Upper lobe of left lung (tissue), 6 donors: ENCODE measurements around the gene TMEM62. TPM values are rescaled to one million over a fixed set of nuclear protein-coding genes. Genes with fewer than 3 reads are reported as not detected.

Experiments used
- ATAC-seq, 2 donors: fragments of 200-7000 bp; cut with Tn5 transposase; one replicate each; pipeline ENCODE4 v1.9.1; 2022; ENCODE audit warnings: mild to moderate bottlenecking in 2 of 2, moderate library complexity in 2 of 2; ENCODE audit not compliant: low FRiP score in 2 of 2
- DNase-seq, 2 donors: peaks; one replicate each; pipeline ENCODE4 v3.0.0-alpha.2; 2019 to 2020
- H3K27ac ChIP-seq, 4 donors: fragments of 200-600 bp; sonication (generic); one replicate each; pipeline ENCODE4 v1.5.1; 2016 to 2019
- H3K27me3 ChIP-seq, 4 donors: fragments of 200-600 bp; sonication (generic); one replicate each; pipeline ENCODE4 v1.5.1; 2017 to 2019
- H3K36me3 ChIP-seq, 4 donors: fragments of 200-600 bp; sonication (generic); one replicate each; pipeline ENCODE4 v1.5.1; 2016 to 2019
- H3K4me1 ChIP-seq, 4 donors: fragments of 200-600 bp; sonication (generic); one replicate each; pipeline ENCODE4 v1.5.1; 2018 to 2019
- H3K4me3 ChIP-seq, 4 donors: fragments of 200-600 bp; sonication (generic); one replicate each; pipeline ENCODE4 v1.5.1; 2017 to 2019; ENCODE audit warnings: mild to moderate bottlenecking in 2 of 4, moderate library complexity in 1 of 4
- H3K9me3 ChIP-seq, 4 donors: fragments of 200-600 bp; sonication (generic); one replicate each; pipeline ENCODE4 v1.5.1; 2018 to 2019
- EP300 ChIP-seq, 4 donors: sonication (generic); formaldehyde crosslinking; IDR thresholded peaks; one replicate each; pipeline ENCODE4 v1.5.1; 2017; ENCODE audit warnings: antibody characterized with exemption in 4 of 4, control low read depth in 2 of 4
- POLR2A ChIP-seq, 4 donors: fragments of 450-650 bp; IDR thresholded peaks; one replicate each; pipeline ENCODE4 v1.5.1; 2016 to 2017; ENCODE audit warnings: antibody characterized with exemption in 4 of 4, mild to moderate bottlenecking in 2 of 4
- POLR2AphosphoS5 ChIP-seq, 2 donors: sonication (generic); formaldehyde crosslinking; IDR thresholded peaks; one replicate each; pipeline ENCODE4 v1.5.1; 2017; ENCODE audit warnings: antibody characterized with exemption in 2 of 2
- WGBS, 2 donors: methylation state at CpG; one replicate each; pipeline ENCODE4 v1.1.5; 2017 to 2018; 5-methylcytosine and 5-hydroxymethylcytosine counted together
- total RNA-seq, 6 donors: library from RNA; depleted of rRNA in 4 of 6; stranded (reverse); fragments of >200 nt in 4 of 6; gene quantifications; one replicate each; pipeline versions ENCODE4 v1.1.0 to v1.2.1, GENCODE V29; 2016 to 2021
- TF ChIP-seq, protein P1 (sequence below), 6 experiments: fragments of 450-650 bp in 4 of 6; fragments of 200-600 bp in 2 of 6; sonication (generic) in 2 of 6; IDR thresholded peaks; one replicate each; pipeline ENCODE4 v1.5.1; 2016 to 2019; ENCODE audit warnings: antibody characterized with exemption in 6 of 6
- donor health status: DM: no; HTN: no; CAD: no; lungs with moderate emphysema.
- donor health status: DM: no; HTN: yes; CAD: no; lungs with severe emphysema.

TMEM62 gene
- total RNA-seq, 6 donors from 2014 or later, result 20.9 to 45.1 (median 25.1) TPM

DNA sequence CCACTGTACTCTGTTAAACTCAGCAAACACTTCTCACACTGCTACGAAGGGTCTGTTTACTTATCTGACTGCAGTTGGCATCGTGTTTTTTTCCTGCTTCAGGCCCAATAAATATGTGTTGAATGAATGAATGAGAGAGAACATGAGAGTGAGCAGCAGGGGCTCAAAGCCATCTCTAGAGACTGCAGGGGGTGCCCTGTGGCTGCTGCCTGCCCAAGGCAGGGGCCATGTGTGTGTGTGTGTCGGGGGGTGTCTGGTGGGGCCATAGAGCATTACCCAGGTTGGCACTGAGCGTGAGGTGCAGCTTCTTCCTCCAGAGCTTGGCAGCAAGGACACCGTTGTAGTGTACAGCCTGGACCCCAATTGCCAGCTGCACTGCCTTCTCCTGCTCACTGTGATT is 72.7 kb downstream of the TMEM62 start:
- no peak for TF ChIP-seq POLR2A (IDR thresholded peaks at IDR 0.05)
- no peak for TF ChIP-seq EP300 (IDR thresholded peaks at IDR 0.05)
- TF ChIP-seq, protein P1, sequence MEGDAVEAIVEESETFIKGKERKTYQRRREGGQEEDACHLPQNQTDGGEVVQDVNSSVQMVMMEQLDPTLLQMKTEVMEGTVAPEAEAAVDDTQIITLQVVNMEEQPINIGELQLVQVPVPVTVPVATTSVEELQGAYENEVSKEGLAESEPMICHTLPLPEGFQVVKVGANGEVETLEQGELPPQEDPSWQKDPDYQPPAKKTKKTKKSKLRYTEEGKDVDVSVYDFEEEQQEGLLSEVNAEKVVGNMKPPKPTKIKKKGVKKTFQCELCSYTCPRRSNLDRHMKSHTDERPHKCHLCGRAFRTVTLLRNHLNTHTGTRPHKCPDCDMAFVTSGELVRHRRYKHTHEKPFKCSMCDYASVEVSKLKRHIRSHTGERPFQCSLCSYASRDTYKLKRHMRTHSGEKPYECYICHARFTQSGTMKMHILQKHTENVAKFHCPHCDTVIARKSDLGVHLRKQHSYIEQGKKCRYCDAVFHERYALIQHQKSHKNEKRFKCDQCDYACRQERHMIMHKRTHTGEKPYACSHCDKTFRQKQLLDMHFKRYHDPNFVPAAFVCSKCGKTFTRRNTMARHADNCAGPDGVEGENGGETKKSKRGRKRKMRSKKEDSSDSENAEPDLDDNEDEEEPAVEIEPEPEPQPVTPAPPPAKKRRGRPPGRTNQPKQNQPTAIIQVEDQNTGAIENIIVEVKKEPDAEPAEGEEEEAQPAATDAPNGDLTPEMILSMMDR (IDR thresholded peaks at IDR 0.05), result no peak
- no peak for TF ChIP-seq POLR2AphosphoS5 (IDR thresholded peaks at IDR 0.05)
- DNase-seq (no peak), ATAC-seq (no peak)
- H3K4me3 ChIP-seq, result no peak overlapping the region
- H3K27me3 ChIP-seq, result peaks cover 0 to 5% (median 0%) of the 10 kb centered on the region in 4 donors
- no peaks in the 10 kb centered on the region for H3K36me3 ChIP-seq
- H3K27ac ChIP-seq, result no peak overlapping the region
- 59 to 80% methylated on average over 2 to 5 of the region's 5 CpGs for WGBS, 2 donors
- H3K4me1 ChIP-seq, result no peaks in the 10 kb centered on the region
- no peaks in the 10 kb centered on the region for H3K9me3 ChIP-seq

DNA sequence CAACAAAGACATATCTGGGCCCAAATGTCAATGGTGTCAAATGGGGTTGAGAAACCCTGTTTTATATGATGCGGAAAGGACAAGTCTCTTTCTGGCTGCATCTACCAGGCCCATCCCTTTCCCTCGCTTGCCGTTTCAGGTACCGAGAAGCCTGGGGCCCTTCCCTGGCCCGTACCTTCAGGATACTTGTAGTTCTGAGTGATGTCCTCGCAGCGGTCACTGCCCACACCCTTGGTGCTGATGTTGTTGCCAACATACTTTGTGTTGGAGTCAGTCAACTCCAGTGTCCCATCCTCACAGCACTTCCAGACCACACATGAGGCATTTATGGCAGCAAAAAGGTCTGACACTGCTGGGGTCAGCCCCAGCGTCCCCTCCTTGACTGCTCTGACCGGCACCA is 73.6 kb downstream of the TMEM62 start:
- Histone ChIP-seq H3K36me3 (no peaks in the 10 kb centered on the region), H3K27me3 (peaks cover 0 to 5% (median 0%) of the 10 kb centered on the region in 4 donors), H3K9me3 (no peaks in the 10 kb centered on the region), H3K27ac (no peak overlapping the region), H3K4me1 (no peaks in the 10 kb centered on the region), H3K4me3 (no peak overlapping the region)
- 91 to 94% methylated on average over 9 of the region's 9 CpGs for WGBS, 2 donors
- no peak for DNase-seq
- TF ChIP-seq, protein P1 (IDR thresholded peaks at IDR 0.05), result no peak
- no peak for TF ChIP-seq EP300 (IDR thresholded peaks at IDR 0.05)
- no peak for TF ChIP-seq POLR2A (IDR thresholded peaks at IDR 0.05)
- TF ChIP-seq POLR2AphosphoS5 (IDR thresholded peaks at IDR 0.05), result no peak
- no peak for ATAC-seq

DNA sequence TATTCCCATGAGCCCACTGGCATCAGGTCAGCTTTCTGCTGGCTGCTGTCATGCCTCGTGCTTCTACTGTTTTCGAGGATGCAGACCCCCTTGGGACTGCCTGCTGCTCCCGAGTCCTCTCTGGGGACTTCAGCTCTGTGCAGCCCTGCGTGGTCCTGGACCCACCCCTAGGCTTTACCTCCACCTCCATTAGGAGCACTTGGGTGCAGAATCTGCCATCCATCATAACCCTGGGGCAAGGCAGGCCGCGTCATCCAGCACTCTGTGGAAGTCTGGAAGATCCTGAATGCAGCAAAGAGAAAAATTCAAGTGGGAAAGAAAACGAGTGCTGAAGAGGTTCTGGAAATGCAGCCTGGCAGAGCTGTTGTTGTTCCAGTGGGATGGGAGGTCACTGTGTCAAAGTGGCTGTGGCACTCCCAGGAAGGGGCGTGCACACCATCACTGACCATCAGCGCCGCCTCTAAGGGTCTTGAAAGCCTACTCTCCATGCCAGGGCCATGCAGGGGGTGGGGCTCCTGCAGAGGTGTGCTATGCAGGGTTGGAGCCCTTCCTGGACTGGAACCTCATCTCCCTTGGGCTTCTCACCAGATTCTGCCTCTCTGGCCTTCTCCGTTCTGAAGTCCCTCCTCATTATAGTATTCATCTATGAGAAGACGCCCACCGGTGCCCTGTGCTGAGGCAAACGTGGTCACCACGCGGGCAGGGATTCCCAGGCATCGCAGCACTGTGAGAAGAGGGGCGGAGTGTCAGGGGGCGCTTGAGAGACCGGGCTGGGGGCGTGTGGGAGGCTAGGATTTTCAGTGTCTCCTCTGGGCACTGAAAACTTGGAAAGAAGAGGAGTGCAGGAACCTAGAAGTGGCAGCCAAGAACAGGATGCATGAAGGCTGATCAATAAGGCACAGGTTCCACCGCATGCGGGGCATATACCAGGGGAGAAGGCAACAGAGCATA is 74.9 kb downstream of the TMEM62 start:
- DNase-seq, result no peak
- Histone ChIP-seq H3K36me3 (no peaks in the 10 kb centered on the region), H3K4me3 (no peak overlapping the region), H3K9me3 (no peaks in the 10 kb centered on the region), H3K27me3 (peaks cover 0 to 5% (median 0%) of the 10 kb centered on the region in 4 donors), H3K4me1 (no peaks in the 10 kb centered on the region), H3K27ac (no peak overlapping the region)
- no peak for TF ChIP-seq POLR2AphosphoS5 (IDR thresholded peaks at IDR 0.05)
- TF ChIP-seq EP300 (IDR thresholded peaks at IDR 0.05), result no peak
- TF ChIP-seq, protein P1 (IDR thresholded peaks at IDR 0.05), result no peak
- TF ChIP-seq POLR2A (IDR thresholded peaks at IDR 0.05), result no peak
- ATAC-seq, result no peak
- WGBS, 2 donors, result 71 to 73% methylated on average over 23 of the region's 23 CpGs

DNA sequence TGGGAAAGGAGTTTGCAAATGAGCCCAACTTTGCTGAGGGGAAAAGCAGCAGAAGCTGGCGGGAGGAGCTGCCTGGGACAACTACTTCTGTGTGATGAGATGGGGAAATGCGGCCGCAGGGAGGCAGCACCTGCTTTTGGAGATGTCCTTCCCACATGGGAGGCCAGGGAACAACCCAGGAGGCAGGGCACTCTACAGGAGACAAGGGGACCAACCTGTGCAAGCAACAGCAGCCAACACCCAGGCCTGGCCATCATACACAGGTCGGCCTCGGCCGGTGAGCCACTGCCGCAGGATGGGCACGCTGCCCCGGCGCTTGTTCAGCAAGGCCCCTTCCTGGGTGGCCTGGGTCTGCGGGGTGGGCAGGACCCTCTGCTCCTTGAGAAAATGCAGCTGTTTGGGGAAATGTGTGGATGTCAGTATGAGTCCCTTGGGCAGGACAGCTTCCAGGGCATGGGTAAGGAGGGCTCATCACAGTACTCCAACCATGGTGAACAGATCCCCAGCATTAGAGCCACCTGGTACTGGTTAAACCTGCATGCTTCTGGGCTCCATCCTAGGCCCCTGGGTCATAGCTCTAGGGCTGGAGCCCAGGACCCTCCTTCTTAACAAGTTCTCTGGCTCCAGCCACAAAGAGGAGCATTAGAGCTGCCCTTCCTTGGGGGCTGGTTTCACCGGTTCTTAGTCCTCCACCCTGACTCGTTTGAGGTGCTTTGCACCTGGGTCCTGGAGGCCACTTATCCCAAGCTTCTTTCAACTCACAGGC is 75.9 kb downstream of the TMEM62 start:
- WGBS, 2 donors, result 63 to 79% methylated on average over 5 to 13 of the region's 13 CpGs
- peaks cover 0 to 5% (median 0%) of the 10 kb centered on the region in 4 donors for H3K27me3 ChIP-seq
- H3K27ac ChIP-seq, result no peak overlapping the region
- no peaks in the 10 kb centered on the region for H3K9me3 ChIP-seq
- TF ChIP-seq, protein P1 (IDR thresholded peaks at IDR 0.05), result no peak
- TF ChIP-seq POLR2AphosphoS5 (IDR thresholded peaks at IDR 0.05), result no peak
- no peak for TF ChIP-seq POLR2A (IDR thresholded peaks at IDR 0.05)
- no peak for TF ChIP-seq EP300 (IDR thresholded peaks at IDR 0.05)
- H3K4me3 ChIP-seq, result no peak overlapping the region
- no peak for ATAC-seq
- no peaks in the 10 kb centered on the region for H3K4me1 ChIP-seq
- no peaks in the 10 kb centered on the region for H3K36me3 ChIP-seq
- peak in 1 of 2 donors; percentile 77 for DNase-seq
